GM23338 (cell line): ENCODE measurements around the gene KCNG3.

Experiments
- CTCF ChIP-seq, 2 experiments: fragments of 200-600 bp in 1 of 2; sonication (generic) in 1 of 2; conservative IDR thresholded peaks; 2 replicates each; pipeline versions ENCODE4 v1.5.1 to v1.6.1; 2016 to 2017; ENCODE audit warnings: antibody characterized with exemption in 2 of 2, low read depth in 2 of 2, mild to moderate bottlenecking in 2 of 2, moderate library complexity in 1 of 2
- POLR2AphosphoS5 ChIP-seq: IDR thresholded peaks from 2 replicates; pipeline ENCODE4 v1.6.1; 2016; ENCODE audit warnings: antibody characterized with exemption, low read depth
- REST ChIP-seq: IDR thresholded peaks from one replicate; pipeline ENCODE4 v1.6.1; 2018; ENCODE audit warnings: antibody characterized with exemption; ENCODE audit not compliant: unreplicated experiment

- no peak for TF ChIP-seq CTCF (conservative IDR thresholded peaks at IDR 0.05; ENCODE audit: low read depth in 2 of 2)
- no peak for TF ChIP-seq REST
- no peak for TF ChIP-seq POLR2AphosphoS5
These were observed 43.6 kb downstream of the KCNG3 start for GRCh38 chr2:42450136-42450535.
